Mucosa of stomach (tissue), 1 donor: ENCODE results near the gene FILIP1.
"Not testable (repeated sequence)": the region's sequence is repeated elsewhere in the genome, so short reads cannot be mapped to it uniquely, and the experiment has no call there.

Source experiments
- H3K27me3 ChIP-seq: one replicate; pipeline ENCODE4 v1.7.0; 2013; ENCODE audit warnings: mild to moderate bottlenecking, low read length; ENCODE audit not compliant: control insufficient read depth, insufficient read depth
- H3K36me3 ChIP-seq: one replicate; pipeline ENCODE4 v1.7.0; 2013; ENCODE audit warnings: low read length; ENCODE audit not compliant: control insufficient read depth, insufficient read depth
- H3K4me1 ChIP-seq: one replicate; pipeline ENCODE4 v1.7.0; 2013; ENCODE audit warnings: mild to moderate bottlenecking, low read length; ENCODE audit not compliant: control insufficient read depth, insufficient read depth
- H3K4me3 ChIP-seq: one replicate; pipeline ENCODE4 v1.7.0; 2013; ENCODE audit warnings: low read length
- H3K9ac ChIP-seq: one replicate; pipeline ENCODE4 v1.7.0; 2013; ENCODE audit warnings: mild to moderate bottlenecking, low read length, moderate library complexity
- H3K9me3 ChIP-seq: one replicate; pipeline ENCODE4 v1.7.0; 2013; ENCODE audit warnings: mild to moderate bottlenecking, low read length, moderate library complexity; ENCODE audit not compliant: control insufficient read depth
- donor health status: Pancreatic carcinoma.

Gene FILIP1

DNA sequence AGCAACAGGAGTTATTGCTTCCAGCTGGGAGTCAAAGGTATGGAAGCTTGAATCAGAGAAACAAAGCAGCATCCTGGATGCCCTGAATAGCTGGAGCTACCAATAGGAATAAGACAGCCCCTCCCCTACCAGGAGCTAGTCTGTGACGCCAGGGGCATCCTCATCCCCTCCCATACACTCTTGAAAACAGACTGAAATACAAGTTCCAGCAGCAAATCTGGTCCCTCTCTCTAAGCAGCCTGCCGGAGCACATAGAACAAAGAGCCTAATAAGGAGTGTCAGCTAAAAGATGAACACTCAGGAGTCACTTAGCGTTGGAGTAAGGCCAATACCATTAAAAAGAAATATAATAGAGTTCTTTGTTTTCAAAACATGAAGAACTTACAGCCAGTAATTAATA is 25.6 kb downstream of the FILIP1 start:
- H3K27me3 ChIP-seq, result no peaks in the 10 kb centered on the region
- H3K9ac ChIP-seq, result no peak overlapping the region
- no peaks in the 10 kb centered on the region for H3K4me1 ChIP-seq
- H3K4me3 ChIP-seq, result no peak overlapping the region
- H3K36me3 ChIP-seq, result no peaks in the 10 kb centered on the region
- no peaks in the 10 kb centered on the region for H3K9me3 ChIP-seq

DNA sequence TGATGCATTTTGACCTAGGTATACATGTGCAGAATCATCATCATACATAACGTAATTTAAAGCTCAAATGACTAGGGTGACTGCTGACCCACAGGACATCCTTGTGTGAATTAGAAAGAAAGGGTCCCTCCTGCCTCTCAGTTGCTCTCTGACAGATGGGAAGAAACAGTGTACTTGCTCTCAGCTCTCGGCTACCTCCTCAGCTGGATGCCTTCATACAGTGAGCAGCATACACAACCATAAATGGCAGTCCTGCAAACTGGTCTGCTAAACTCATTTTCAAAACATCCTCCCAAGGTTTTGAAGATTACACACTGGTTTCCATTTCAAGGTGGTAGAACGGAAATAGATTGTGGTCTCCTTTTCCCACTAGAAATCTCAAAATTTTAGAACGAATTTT is 26.3 kb downstream of the FILIP1 start:
- no peak overlapping the region for H3K9ac ChIP-seq
- no peak overlapping the region for H3K4me3 ChIP-seq
- H3K4me1 ChIP-seq, result no peaks in the 10 kb centered on the region
- H3K9me3 ChIP-seq, result no peaks in the 10 kb centered on the region
- no peaks in the 10 kb centered on the region for H3K36me3 ChIP-seq
- H3K27me3 ChIP-seq, result no peaks in the 10 kb centered on the region

DNA sequence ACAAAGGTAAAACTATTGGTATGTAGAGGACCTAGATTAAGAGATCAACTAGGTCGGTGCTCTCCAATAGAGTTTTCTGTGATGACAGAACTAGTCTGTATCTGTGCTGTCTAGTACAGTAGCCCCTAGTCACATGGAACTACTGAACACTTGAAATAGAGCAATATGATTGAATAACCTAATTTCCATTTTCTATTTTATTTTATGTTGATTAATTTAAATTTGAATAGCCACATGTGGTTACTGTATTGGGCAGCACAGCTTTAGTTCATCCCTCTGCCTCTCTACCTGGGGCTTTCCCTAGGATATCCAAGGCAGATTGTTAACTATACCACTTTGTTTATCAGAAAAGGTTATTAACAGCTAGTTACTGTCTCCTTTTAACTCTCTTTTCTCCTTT is 27.0 kb downstream of the FILIP1 start:
- Histone ChIP-seq H3K9ac (no peak overlapping the region), H3K36me3 (no peaks in the 10 kb centered on the region), H3K4me1 (no peaks in the 10 kb centered on the region), H3K9me3 (no peaks in the 10 kb centered on the region), H3K4me3 (no peak overlapping the region), H3K27me3 (no peaks in the 10 kb centered on the region)

DNA sequence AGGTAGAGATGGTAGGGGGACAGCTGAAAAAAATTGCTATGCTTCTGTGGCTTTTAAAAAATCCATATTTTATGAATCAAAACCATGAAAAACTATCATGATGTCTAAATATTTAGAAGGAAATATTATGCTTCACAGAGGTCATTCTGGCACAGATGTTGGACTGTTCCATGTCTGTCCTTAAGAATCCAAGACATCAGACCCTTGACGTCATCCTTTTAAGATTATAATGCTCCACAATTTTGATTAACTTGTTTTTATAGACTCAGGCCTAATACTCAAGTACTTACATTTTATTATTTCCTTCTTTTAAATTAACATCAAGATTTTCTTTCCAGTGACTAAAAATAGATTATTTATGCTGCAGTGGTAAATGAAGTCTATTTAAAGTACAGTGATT is 29.7 kb downstream of the FILIP1 start:
- Histone ChIP-seq H3K9me3 (no peaks in the 10 kb centered on the region), H3K9ac (no peak overlapping the region), H3K36me3 (no peaks in the 10 kb centered on the region), H3K27me3 (no peaks in the 10 kb centered on the region), H3K4me3 (no peak overlapping the region), H3K4me1 (no peaks in the 10 kb centered on the region)

DNA sequence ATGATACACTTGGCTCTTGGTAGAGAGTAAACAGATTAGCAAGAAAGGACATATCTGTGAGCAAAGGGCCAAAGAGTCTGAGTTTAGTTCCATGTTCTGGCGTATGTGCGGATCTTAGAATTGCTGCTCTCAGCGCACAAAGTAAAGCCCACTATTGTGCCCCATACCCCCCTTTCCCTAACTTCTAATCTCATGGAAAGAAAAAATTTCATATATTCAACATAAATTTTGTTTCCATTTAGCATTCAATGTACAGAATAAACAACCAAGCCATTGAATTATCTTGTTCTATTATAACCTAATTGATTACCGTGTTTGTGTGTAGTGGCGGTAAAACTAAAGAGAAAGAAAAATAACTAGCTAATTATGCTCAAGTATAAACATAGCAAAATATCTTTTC is 30.5 kb downstream of the FILIP1 start:
- Histone ChIP-seq H3K27me3 (no peaks in the 10 kb centered on the region), H3K36me3 (no peaks in the 10 kb centered on the region), H3K4me3 (no peak overlapping the region), H3K9ac (no peak overlapping the region), H3K4me1 (no peaks in the 10 kb centered on the region), H3K9me3 (no peaks in the 10 kb centered on the region)

DNA sequence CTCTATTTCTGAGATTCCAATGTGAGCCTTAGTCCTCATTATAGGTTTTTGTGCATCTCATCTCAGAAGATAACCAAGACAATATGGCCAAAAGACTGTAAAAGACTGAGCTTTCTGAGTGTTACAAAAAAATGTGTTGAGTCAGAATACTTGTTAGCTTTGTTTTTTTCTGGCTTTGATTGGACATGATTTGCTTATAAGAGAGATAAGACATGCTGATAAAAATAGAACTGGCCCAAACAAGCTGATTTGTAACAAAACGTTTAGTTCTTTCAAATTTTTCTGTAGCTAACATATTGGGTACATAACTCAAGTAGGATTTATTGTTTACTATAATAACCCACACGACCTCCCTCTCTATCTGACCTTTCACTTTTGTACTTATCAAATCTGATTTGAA is 32.9 kb downstream of the FILIP1 start:
- no peak overlapping the region for H3K4me3 ChIP-seq
- H3K36me3 ChIP-seq, result no peaks in the 10 kb centered on the region
- no peaks in the 10 kb centered on the region for H3K27me3 ChIP-seq
- H3K9me3 ChIP-seq, result no peaks in the 10 kb centered on the region
- H3K4me1 ChIP-seq, result no peaks in the 10 kb centered on the region
- no peak overlapping the region for H3K9ac ChIP-seq

DNA sequence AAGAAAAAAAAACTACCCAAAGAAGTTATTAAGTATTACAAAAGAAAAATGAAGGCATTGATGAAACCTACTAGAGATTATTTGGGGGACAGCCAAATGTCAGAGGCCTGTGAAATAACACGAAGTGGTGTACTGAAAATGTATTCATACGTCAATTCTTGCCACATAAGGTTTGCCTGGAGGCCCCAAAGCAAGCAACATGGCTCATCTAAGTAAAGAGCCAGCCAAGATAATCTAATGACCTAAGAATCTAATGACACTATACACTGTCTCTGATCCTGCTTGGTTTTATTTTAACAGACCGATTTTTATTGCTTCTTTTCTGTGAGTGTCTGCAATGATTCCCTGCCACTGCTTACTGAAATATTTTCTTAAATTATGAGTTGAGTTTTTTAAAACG is 34.7 kb downstream of the FILIP1 start:
- H3K36me3 ChIP-seq, result no peaks in the 10 kb centered on the region
- no peaks in the 10 kb centered on the region for H3K9me3 ChIP-seq
- no peaks in the 10 kb centered on the region for H3K27me3 ChIP-seq
- H3K4me1 ChIP-seq, result no peaks in the 10 kb centered on the region
- H3K4me3 ChIP-seq, result no peak overlapping the region
- no peak overlapping the region for H3K9ac ChIP-seq

DNA sequence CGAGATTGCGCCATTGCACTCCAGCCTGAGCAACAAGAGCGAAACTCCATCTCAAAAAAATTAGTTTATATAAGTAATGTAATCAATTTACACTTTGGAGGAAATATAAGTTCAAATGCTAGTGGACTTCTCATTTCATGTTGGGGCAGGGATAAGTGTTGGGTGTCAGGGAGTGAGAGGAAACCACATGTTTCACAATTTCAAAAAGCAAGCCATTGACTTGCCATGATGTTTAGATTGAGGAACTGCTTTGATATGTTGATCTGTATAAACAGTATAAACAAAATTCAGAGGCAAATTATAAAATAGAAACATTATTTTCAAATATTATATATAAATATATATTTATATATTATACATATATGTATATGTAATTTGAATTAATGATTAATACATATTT is 42.7 kb downstream of the FILIP1 start:
- no peak overlapping the region for H3K9ac ChIP-seq
- no peaks in the 10 kb centered on the region for H3K36me3 ChIP-seq
- no peak overlapping the region for H3K4me3 ChIP-seq
- H3K27me3 ChIP-seq, result no peaks in the 10 kb centered on the region
- no peaks in the 10 kb centered on the region for H3K4me1 ChIP-seq
- no peaks in the 10 kb centered on the region for H3K9me3 ChIP-seq

DNA sequence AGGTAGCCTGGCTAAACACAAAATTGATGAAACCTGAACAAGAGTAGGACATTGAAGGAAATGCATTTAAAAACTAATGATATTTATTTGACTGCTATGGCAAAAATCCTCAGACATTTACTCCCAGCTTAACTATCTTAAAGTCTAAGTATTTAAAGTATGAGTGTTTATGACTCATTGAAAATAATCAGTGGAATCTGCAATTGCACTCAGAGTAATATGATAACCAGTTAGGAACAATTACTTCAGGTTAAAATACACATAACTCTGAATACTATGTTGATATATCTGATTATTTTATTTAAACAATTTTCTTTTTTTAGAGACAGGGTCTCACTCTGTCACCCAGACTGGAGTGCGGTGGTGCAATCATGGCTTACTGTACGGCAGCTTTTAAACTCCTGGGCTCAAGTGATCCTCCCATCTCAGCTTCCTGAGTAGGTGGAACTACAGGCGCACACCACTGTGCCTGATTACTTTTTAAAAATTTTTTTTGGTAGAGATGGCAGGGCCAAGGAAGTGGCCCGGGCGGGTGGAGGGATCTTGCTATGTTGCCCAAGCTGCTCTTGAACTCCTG is 43.9 kb downstream of the FILIP1 start:
- no peak overlapping the region for H3K4me3 ChIP-seq
- no peaks in the 10 kb centered on the region for H3K9me3 ChIP-seq
- H3K4me1 ChIP-seq, result no peaks in the 10 kb centered on the region
- no peaks in the 10 kb centered on the region for H3K27me3 ChIP-seq
- H3K9ac ChIP-seq, result no peak overlapping the region
- no peaks in the 10 kb centered on the region for H3K36me3 ChIP-seq

DNA sequence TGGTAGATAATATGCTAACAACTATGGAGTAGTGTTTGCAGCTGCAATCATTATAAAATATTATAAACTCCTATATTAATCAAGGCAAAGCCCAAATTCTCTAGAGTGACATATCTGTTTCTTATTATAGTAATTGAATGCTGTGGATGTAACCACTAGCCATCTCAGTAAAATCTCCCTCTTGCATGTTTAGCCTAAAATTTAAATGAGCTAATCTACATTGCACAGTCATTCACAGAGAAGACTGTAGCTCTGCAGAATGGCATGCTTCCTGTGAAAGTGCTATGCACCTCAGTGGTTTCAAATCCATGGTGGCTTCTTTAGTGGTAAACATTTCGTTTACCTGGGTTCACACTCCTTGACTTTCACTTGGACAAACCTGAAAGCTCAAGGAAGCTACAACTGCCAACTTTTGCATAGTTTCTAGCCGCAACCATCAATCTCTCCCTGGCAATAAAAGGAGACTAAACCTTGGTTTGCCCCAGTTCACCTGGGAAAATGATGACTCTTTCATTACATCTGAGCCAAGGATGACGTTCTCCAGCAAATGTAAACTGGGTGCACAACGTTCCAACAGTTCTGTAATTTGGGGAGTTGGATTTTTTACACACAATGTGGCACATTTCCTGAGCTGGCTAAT is 47.2 kb downstream of the FILIP1 start:
- Histone ChIP-seq H3K9me3 (no peaks in the 10 kb centered on the region), H3K27me3 (no peaks in the 10 kb centered on the region), H3K4me1 (no peaks in the 10 kb centered on the region), H3K9ac (no peak overlapping the region), H3K4me3 (no peak overlapping the region), H3K36me3 (no peaks in the 10 kb centered on the region)

DNA sequence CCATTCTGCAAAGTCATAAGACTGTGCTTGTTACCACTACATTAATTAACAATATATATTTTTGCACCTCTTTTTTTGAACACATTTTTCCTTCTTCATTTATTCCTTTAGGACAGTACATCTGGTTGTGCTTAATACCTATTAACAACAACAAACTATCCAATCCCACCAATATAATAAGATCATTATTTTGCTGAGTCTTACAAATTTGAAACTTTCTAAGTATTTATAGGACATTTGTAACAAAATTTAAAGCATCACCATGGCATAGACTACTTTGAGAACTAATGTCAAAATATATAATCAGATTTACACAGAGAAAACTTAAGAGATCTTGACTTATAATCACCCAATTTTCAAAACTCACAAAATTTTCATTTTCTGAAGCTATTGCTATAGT is 47.9 kb downstream of the FILIP1 start:
- Histone ChIP-seq H3K9me3 (no peaks in the 10 kb centered on the region), H3K9ac (no peak overlapping the region), H3K4me1 (no peaks in the 10 kb centered on the region), H3K36me3 (no peaks in the 10 kb centered on the region), H3K4me3 (no peak overlapping the region), H3K27me3 (no peaks in the 10 kb centered on the region)

DNA sequence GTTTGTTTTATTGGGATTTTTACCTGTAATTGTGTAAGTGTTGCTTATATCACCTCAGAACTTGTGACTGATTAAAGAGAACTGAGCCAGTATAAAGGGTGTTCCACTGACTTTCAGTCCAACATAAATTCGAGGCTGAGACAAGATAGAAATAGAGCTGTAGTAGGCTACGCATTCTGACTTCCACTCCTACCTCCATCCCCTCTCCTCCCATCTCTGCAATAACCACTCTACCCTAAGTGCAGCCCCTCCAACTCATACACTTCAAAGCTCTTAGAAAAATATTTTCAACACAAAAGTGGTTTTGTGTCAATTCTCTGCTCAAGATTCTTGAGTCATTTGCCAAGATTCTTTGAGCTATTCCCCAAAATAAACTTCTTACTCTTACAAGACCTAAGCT is 48.7 kb downstream of the FILIP1 start:
- H3K36me3 ChIP-seq, result no peaks in the 10 kb centered on the region
- H3K9ac ChIP-seq, result no peak overlapping the region
- H3K4me1 ChIP-seq, result no peaks in the 10 kb centered on the region

DNA sequence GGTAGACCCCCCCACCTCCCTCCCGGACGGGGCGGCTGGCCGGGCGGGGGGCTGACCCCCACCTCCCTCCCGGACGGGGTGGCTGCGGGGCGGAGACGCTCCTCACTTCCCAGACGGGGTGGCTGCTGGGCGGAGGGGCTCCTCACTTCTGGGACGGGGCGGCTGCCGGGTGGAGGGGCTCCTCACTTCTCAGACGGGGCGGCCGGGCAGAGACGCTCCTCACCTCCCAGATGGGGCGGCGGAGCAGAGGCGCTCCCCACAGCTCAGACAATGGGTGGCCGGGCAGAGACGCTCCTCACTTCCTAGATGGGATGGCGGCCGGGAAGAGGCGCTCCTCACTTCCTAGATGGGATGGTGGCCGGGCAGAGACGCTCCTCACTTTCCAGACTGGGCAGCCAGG is 51.7 kb downstream of the FILIP1 start:
- H3K36me3 ChIP-seq, H3K4me3 ChIP-seq, H3K9me3 ChIP-seq, H3K4me1 ChIP-seq, H3K9ac ChIP-seq, H3K27me3 ChIP-seq: not testable (repeated sequence)

More for the DNA sequence above, 48.7 kb downstream of the FILIP1 start:
- no peaks in the 10 kb centered on the region for H3K27me3 ChIP-seq
- no peak overlapping the region for H3K4me3 ChIP-seq
- no peaks in the 10 kb centered on the region for H3K9me3 ChIP-seq
